ENCODE measurements around the gene NR6A1. TPM values are rescaled to one million over a fixed set of nuclear protein-coding genes. Genes with fewer than 3 reads are reported as not detected.
"Not testable (repeated sequence)": the region's sequence is repeated elsewhere in the genome, so short reads cannot be mapped to it uniquely, and the experiment has no call there.

NR6A1 gene
- total RNA-seq, 1 donor from 2014 or later = 4.0 TPM

DNA sequence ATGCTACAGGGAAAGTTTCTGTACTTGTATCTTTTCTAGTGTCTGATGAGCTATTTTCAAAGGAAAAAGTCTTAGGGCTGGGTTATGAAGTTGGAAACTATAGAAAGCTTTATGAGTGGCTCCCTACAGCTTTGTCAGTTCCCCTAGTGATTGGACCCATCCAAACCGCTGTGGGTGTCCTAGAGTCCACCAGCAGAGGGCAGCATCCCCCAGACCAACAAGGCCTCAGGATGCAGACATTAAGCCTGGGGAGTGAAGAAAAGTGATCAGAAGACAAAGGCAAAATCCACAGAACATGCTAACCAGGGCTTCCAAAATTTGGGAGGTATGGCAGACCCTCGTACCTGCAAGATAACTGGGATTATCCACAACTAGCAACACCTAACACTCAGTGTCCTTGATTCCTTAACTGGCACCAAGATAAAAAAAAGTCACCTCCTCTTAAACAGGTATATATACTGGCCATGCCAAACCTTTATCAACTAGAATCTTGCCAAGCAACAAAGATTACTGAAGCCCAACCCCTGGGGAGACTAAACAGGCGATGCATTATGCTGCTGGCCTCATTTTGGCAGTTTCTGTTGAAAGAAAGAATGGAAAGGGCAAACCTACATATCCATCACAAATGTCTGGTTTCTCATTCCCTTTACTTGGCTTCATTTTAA lies 153.5 kb downstream of the NR6A1 start:
- DNase-seq = peak; percentile 82
- peak; percentile 98 for ATAC-seq
- H3K36me3 ChIP-seq = no peaks in the 10 kb centered on the region
- no peaks in the 10 kb centered on the region for H3K9me3 ChIP-seq
- H3K4me1 ChIP-seq = no peaks in the 10 kb centered on the region
- H3K4me3 ChIP-seq = no peak overlapping the region
- H3K27ac ChIP-seq = no peak overlapping the region
- peak; percentile 91 for TF ChIP-seq CTCF (IDR thresholded peaks at IDR 0.05)
- no peaks in the 10 kb centered on the region for H3K27me3 ChIP-seq
- intact Hi-C loops (cut with DNase I) = loop anchor here (10.0 kb wide), 1 partner anchor 97 kb away; no protein-coding TSS in a partner anchor

GRCh38 chr9:124616961-124617360 lies 154.2 kb downstream of the NR6A1 start:
- TF ChIP-seq CTCF (IDR thresholded peaks at IDR 0.05) = no peak

GRCh38 chr9:124615840-124616239 lies 155.3 kb downstream of the NR6A1 start:
- ATAC-seq, H3K36me3 ChIP-seq, H3K4me3 ChIP-seq, DNase-seq, H3K27ac ChIP-seq, H3K9me3 ChIP-seq, H3K27me3 ChIP-seq, H3K4me1 ChIP-seq: not testable (repeated sequence)
- intact Hi-C loops (cut with DNase I) = loop anchor here (10.0 kb wide), 1 partner anchor 99 kb away; no protein-coding TSS in a partner anchor

More at GRCh38 chr9:124616961-124617360, 154.2 kb downstream of the NR6A1 start:
- H3K9me3 ChIP-seq = no peaks in the 10 kb centered on the region
- intact Hi-C loops (cut with DNase I) = loop anchor here (10.0 kb wide), 1 partner anchor 98 kb away; no protein-coding TSS in a partner anchor
- no peak overlapping the region for H3K4me3 ChIP-seq
- no peak overlapping the region for H3K27ac ChIP-seq
- H3K4me1 ChIP-seq = no peaks in the 10 kb centered on the region
- no peaks in the 10 kb centered on the region for H3K27me3 ChIP-seq
- DNase-seq (no peak), ATAC-seq (no peak)
- H3K36me3 ChIP-seq = no peaks in the 10 kb centered on the region

DNA sequence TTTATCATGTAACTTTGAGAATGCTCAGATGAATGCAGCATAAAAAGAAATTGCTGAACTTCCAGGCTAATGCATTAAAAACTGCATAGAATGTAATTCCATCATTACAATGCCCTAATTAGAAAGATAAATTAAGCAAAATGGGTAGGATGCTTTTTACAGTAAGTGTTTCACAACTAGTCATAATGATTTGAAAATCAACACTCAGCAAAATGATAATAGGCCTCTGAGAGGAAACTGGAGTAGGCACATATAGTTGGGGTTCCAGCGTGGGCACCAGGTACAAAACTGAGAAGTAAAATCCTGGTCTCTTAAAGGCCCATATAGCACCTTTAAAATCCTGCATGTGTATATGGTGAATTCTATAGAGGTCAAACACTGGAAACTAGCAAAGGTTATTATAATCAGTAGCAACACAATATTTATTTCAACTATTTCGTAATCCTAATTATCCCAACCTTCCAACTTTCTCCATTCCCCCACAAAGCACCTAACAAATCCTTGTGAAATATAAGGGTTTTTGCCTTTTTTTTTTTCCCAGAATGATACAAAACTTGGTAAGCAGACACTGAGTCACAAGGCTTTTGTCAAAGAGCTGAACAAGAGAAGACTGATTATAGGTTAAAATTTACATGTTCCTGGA lies 155.9 kb downstream of the NR6A1 start:
- Histone ChIP-seq H3K9me3 (no peaks in the 10 kb centered on the region), H3K36me3 (no peaks in the 10 kb centered on the region), H3K27me3 (no peaks in the 10 kb centered on the region), H3K4me1 (no peaks in the 10 kb centered on the region), H3K4me3 (no peak overlapping the region), H3K27ac (no peak overlapping the region)
- intact Hi-C loops (cut with DNase I) = loop anchor here (10.0 kb wide), 1 partner anchor 100 kb away; no protein-coding TSS in a partner anchor
- TF ChIP-seq CTCF (IDR thresholded peaks at IDR 0.05) = no peak
- DNase-seq (no peak), ATAC-seq (no peak)

DNA sequence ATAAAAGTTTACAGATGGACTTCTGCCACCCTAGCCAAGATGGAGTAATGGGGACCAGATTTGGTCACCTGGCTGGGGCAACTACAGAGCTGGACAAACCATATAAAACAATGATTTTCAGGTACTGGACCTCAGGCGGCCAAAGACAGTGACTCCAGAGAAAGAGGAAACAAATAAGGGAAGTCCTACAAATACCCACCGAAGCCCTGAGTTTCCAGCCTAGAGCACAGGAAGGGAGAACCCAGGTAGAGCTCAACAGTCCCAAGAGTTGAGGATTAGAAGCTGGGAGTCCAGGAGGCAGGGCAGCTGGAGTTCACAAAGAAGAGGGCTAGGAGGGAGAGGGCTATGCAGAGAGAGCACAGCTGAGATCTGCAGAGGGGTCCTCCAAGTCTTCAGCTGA lies 157.3 kb downstream of the NR6A1 start:
- peak; percentile 7 for ATAC-seq
- intact Hi-C loops (cut with DNase I) = loop anchor here (10.0 kb wide), 1 partner anchor 101 kb away; no protein-coding TSS in a partner anchor
- H3K4me3 ChIP-seq = no peak overlapping the region

More for the DNA sequence above, 157.3 kb downstream of the NR6A1 start:
- no peak for TF ChIP-seq CTCF (IDR thresholded peaks at IDR 0.05)
- H3K36me3 ChIP-seq = no peaks in the 10 kb centered on the region
- H3K27me3 ChIP-seq = no peaks in the 10 kb centered on the region
- H3K27ac ChIP-seq = no peak overlapping the region
- DNase-seq = no peak
- H3K4me1 ChIP-seq = no peaks in the 10 kb centered on the region
- no peaks in the 10 kb centered on the region for H3K9me3 ChIP-seq

Measured in upper lobe of right lung (tissue), 1 donor.